ENCODE data around the gene TMEM132C.
"Not testable (repeated sequence)": the region's sequence is repeated elsewhere in the genome, so short reads cannot be mapped to it uniquely, and the experiment has no call there.

The TMEM132C gene

GRCh38 chr12:128423205-128423604 is 156.2 kb downstream of the TMEM132C start:
- DNase-seq = no peak

DNA sequence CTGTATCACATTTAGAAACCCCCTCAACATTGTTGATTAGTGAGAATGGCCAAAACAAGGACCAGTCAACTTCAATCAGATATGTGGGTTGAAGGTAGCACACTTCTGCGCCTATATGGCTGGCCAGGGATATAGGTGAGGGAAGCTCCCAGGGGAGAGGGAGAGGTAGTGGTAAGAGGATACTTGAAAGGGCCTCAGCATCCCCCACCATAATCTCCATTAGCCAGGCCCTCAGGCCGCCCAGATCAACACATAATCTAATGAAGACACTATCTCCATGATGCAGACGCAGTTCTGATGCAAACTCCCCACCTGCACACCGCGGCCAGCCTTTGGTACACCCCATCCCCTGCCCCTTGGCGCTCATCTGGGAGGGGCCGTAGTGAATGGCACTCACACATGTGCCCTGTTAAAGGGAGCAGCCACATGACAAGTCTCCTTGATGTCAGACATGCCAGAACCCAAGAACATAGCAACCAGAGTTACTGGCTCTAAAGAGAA is 158.0 kb downstream of the TMEM132C start:
- no peak for DNase-seq

- no peak for DNase-seq
Observed at GRCh38 chr12:128425666-128426331, 158.8 kb downstream of the TMEM132C start.

GRCh38 chr12:128426511-128426910 is 159.5 kb downstream of the TMEM132C start:
- DNase-seq = no peak

GRCh38 chr12:128439796-128440195 is 172.8 kb downstream of the TMEM132C start:
- DNase-seq = no peak

GRCh38 chr12:128442096-128442495 is 175.1 kb downstream of the TMEM132C start:
- DNase-seq = no peak

DNA sequence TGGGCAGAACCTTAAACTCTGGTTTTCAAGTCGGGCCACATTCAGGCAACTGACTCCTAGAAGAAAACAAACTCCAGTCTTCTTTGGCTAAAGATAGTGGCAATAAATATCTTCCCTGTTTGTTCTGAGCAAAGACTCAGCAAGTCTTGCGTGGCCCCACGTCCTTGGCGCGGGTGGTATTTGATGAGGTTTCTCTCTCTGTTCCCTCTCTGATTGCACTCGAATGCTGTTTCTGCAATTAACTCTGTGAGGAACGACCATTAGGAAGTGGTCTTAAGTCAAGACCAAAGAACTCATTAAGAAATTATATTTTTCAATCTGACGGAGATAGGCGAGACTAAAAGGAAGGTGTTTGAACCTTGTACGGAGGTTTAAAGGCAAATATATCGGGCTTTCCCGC is 177.6 kb downstream of the TMEM132C start:
- no peak for DNase-seq

- DNase-seq = no peak
Observed at GRCh38 chr12:128445415-128446127, 178.6 kb downstream of the TMEM132C start.

- DNase-seq = no peak
Observed at GRCh38 chr12:128449146-128449894, 182.3 kb downstream of the TMEM132C start.

DNA sequence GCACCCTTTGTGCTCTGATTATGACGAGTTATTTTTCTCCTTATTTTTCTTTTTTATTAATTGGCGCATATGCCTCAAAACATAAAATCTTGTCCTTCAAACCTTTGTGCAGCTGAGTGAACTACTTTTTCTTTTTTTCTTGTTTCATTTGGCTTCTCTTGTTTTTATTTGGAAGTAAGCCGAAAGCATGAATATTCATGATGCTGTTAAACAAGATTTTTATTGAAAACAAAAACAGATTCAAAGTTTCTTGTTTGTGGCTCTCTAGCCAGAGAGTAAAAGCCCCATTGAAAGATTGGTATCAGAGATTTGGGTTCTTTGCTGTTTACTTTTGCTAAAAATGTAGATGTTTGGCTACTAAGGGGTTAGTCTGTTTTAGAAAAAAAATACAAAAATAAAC is 183.8 kb downstream of the TMEM132C start:
- DNase-seq = no peak

- no peak for DNase-seq
Observed at GRCh38 chr12:128455851-128456250, 188.9 kb downstream of the TMEM132C start.

DNA sequence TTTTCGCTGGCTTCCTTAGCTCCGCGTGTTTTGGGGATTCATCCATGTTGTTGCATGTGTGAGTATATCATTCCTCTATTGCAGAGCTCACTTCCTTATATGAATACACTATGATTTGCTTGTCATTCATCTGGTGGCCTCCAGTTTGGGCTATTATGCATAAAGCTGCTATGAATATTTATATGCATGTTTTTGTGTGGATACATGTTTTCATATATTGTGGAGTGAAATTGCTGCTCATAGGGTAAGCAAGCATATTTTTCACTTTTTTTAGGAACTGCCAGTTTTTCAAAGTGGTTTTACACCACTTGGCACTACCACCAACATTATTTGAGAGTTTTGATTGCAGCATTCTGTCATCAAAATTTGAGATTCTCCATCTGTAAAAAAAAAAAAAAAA is 190.0 kb downstream of the TMEM132C start:
- no peak for DNase-seq

- DNase-seq = no peak
Observed at GRCh38 chr12:128458301-128458974, 191.5 kb downstream of the TMEM132C start.

- no peak for DNase-seq
Observed at GRCh38 chr12:128459067-128459466, 192.1 kb downstream of the TMEM132C start.

DNA sequence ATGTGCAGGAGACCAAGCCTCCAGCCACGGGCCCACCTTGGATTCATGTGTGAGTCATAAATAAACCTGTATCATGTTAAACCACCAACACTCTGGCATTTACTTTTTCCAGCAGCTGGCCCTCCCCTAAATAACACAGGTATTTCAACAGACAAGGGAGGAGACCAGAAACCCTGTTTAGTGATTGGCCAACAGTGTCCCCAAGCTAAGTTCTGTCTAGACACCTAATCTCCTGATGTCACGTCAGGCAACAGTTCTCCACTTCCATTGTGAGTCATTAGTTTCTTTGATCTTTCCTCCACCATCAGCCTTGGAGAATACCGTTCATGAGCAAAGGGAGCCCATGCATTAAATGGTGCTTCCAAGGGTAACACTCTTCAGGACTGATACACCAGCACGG is 196.9 kb downstream of the TMEM132C start:
- no peak for DNase-seq

- no peak for DNase-seq
Observed at GRCh38 chr12:128467882-128468281, 200.9 kb downstream of the TMEM132C start.

- no peak for DNase-seq
Observed at GRCh38 chr12:128468926-128469325, 202.0 kb downstream of the TMEM132C start.

DNA sequence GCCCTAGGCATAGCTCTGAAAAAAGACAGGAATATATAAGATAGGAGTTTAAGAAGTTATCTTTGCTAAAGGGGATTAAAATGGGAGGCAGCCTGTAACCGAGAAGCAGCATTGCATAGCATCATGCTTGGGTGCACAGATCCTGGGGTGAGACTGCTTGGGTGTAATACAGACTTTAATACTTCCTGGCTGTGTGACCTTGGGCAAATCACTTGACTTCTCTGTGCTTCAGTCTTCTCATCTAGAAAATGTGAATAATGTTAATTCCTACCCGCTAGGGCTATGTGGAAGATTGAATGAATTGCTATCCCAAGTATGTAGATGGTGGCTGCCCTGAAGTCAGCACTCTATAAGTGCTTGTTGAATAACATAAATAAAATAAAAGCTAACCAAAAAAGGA is 204.5 kb downstream of the TMEM132C start:
- DNase-seq = no peak

- DNase-seq = no peak
Observed at GRCh38 chr12:128474916-128475315, 207.9 kb downstream of the TMEM132C start.

DNA sequence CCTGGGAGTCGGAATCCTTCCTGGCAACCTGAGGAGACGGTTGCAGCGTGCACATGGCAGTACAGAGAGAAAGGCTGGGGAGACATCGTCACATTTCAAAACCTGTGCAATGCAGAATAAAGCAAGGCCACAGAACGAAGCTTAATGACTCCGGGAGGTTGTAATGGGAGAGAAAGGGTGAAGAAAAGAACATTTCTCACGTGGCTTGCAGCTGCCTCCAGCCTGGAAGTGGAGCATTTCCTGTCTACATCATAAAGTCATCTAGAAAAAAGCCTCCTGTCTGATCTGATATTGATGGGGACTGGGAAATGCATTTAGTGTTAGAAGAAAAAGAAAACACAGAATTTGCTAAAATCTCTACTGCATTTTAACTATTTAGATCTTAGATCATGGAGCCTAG is 209.3 kb downstream of the TMEM132C start:
- DNase-seq = no peak

- DNase-seq = no peak
Observed at GRCh38 chr12:128483526-128484255, 216.7 kb downstream of the TMEM132C start.

DNA sequence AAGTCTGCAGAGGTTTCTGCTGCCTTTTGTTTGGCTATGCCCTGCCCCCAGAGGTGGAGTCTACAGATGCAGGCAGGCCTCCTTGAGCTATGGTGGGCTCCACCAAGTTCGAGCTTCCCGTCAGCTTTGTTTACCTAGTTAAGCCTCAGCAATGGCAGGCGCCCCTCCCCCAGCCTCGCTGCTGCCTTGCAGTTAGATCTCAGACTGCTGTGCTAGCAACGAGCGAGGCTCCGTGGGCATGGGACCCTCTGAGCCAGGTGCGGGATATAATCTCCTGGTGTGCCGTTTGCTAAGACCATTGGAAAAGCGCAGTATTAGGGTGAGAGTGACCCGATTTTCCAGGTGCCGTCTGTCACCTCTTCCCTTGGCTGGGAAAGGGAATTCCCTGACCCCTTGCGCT is 230.4 kb downstream of the TMEM132C start:
- not testable (repeated sequence) for DNase-seq

All from hematopoietic multipotent progenitor cell treated with erythropoietin and hydrocortisone succinate and interleukin-3 and kit ligand, for 8 days (in vitro differentiated cells).